ENCODE results near the gene BRSK1. TPM values are rescaled to one million over a fixed set of nuclear protein-coding genes. Genes with fewer than 3 reads are reported as not detected.
A peak's percentile ranks its signal among the peaks of the same experiment; 100 is the strongest.

The BRSK1 gene
- total and polyA plus RNA-seq, 2 of the 8 experiments (the other 6 are each of a cell fraction or from before 2014, with no cell fraction given) = 27.6 to 32.7 TPM

GRCh38 chr19:55348317-55349034, 64.7 kb downstream of the BRSK1 start:
- no peaks in the 10 kb centered on the region for H3K9me3 ChIP-seq (ENCODE audit: insufficient read depth in 2 of 2, low read depth in 1 of 2, low read length in 1 of 2)
- H3K79me2 ChIP-seq (ENCODE audit: control insufficient read depth in 1 of 2, insufficient read depth in 2 of 2, low read length in 2 of 2) = no peaks in the 10 kb centered on the region
- POLR2A ChIA-PET (ENCODE audit: partially characterized antibody) = interaction anchor here (0.7 to 7.9 kb wide), 25 partner anchors 8 to 112 kb away, joined by 3 to 58 read pairs (median 5); partner anchors contain the start of genes GARIN5B, IL11, KMT5C and TMEM190
- peak overlapping the region; percentile 66 to 67 for H3K4me2 ChIP-seq (ENCODE audit: insufficient read depth in 1 of 2, low read depth in 2 of 2, low read length in 2 of 2)
- H2BK120ac ChIP-seq (replicated peaks; ENCODE audit: low read depth, low read length) = peak overlapping the region; percentile 45
- peak overlapping the region; percentile 86 for H4K5ac ChIP-seq (ENCODE audit: insufficient read length, low read depth, low read length)
- no peak overlapping the region for H3K23ac ChIP-seq (ENCODE audit: insufficient read length)
- H2BK15ac ChIP-seq (ENCODE audit: low read length) = peak overlapping the region; percentile 83; the same call in 1 of the 2 replicates
- H2AK5ac ChIP-seq (ENCODE audit: low read depth, low read length) = peak overlapping the region; percentile 93; the same call in 1 of the 2 replicates
- peaks cover 0 to 8% of the 10 kb centered on the region in 2 experiments for H4K20me1 ChIP-seq (replicated peaks in 1 of 2; ENCODE audit: control insufficient read depth in 1 of 2, insufficient read depth in 2 of 2, low read length in 2 of 2)
- H2BK5ac ChIP-seq (ENCODE audit: low read depth, low read length) = peak overlapping the region; percentile 92
- H3K36me3 ChIP-seq (ENCODE audit: control insufficient read depth in 2 of 4, insufficient read depth in 4 of 4, low read length in 3 of 4) = peaks cover 0 to 45% (median 11%) of the 10 kb centered on the region in 4 experiments; a peak in 4 of 8 replicates
- CTCF ChIA-PET (ENCODE audit: partially characterized antibody) = interaction anchor here (0.6 to 2.0 kb wide), 17 partner anchors 9 to 305 kb away, joined by 3 to 12 read pairs (median 4); partner anchors contain the start of genes KMT5C and TMEM238
- H2BK12ac ChIP-seq (ENCODE audit: low read depth, low read length) = peak overlapping the region; percentile 93
- H3K18ac ChIP-seq (ENCODE audit: extremely low read depth, low read length) = peak overlapping the region; percentile 99
- peak in 1 of 2 experiments; percentile 74 for DNase-seq (ENCODE audit: low read depth in 1 of 2, low spot score in 2 of 2)
- H2BK20ac ChIP-seq (ENCODE audit: low read length) = peak overlapping the region; percentile 90
- no peak overlapping the region for H2AFZ ChIP-seq (ENCODE audit: low read length)
- peak overlapping the region; percentile 88 for H4K8ac ChIP-seq (ENCODE audit: extremely low read depth, insufficient read depth, low read length)
- H3K4me1 ChIP-seq (replicated peaks in 1 of 4; ENCODE audit: control insufficient read depth in 3 of 4, insufficient read depth in 4 of 4, low read length in 3 of 4) = peaks cover 11 to 43% (median 29%) of the 10 kb centered on the region in 4 experiments
- H3K27ac ChIP-seq (ENCODE audit: low read depth, low read length) = peak overlapping the region; percentile 76
- peak; percentile 7 for FAIRE-seq
- H3K27me3 ChIP-seq (replicated peaks in 1 of 4; ENCODE audit: control insufficient read depth in 3 of 4, extremely low read depth in 1 of 4, insufficient read depth in 3 of 4, low read length in 3 of 4) = peaks cover 14 to 20% (median 18%) of the 10 kb centered on the region in 4 experiments
- peak overlapping the region in 3 of 4 experiments; percentile 1 to 36 (median 2); a peak in 4 of 8 replicates for H3K4me3 ChIP-seq (ENCODE audit: extremely low read depth in 1 of 4, insufficient read depth in 2 of 4, low read depth in 3 of 4, low read length in 4 of 4)
- H3K9ac ChIP-seq (replicated peaks in 1 of 4; ENCODE audit: extremely low read depth in 1 of 4, low read depth in 3 of 4, low read length in 3 of 4) = peak overlapping the region in 3 of 4 experiments; percentile 25 to 28 (median 27); a peak in 3 of 7 replicates
- no peaks in the 10 kb centered on the region for H3K79me1 ChIP-seq (ENCODE audit: low read depth, low read length)
- peaks cover 5% of the 10 kb centered on the region; the same call in 1 of the 2 replicates for H3K23me2 ChIP-seq (ENCODE audit: low read depth, low read length)
- H3K56ac ChIP-seq (replicated peaks; ENCODE audit: insufficient read length, low read depth, low read length) = no peak overlapping the region
- peak overlapping the region; percentile 82 for H3K4ac ChIP-seq (replicated peaks; ENCODE audit: insufficient read length, low read depth, low read length)
- H3K14ac ChIP-seq (ENCODE audit: insufficient read length) = no peak overlapping the region
- WGBS, 2 experiments (ENCODE audit: extremely low coverage in 1 of 2, insufficient coverage in 1 of 2, insufficient read length in 1 of 2, insufficient replicate concordance in 2 of 2, low coverage in 1 of 2, low lambda C conversion rate in 2 of 2, missing lambda C conversion rate in 1 of 2) = 18% methylated on average over 22 of the region's 22 CpGs; no CpG with 5 or more reads in 1 of the 2 experiments
- H4K91ac ChIP-seq (replicated peaks; ENCODE audit: insufficient read length, low read length) = peak overlapping the region; percentile 67
- TF ChIP-seq MAX (IDR thresholded peaks at IDR 0.05) (peak; percentile 75), E2F6 (IDR thresholded peaks at IDR 0.05) (no peak; the same call in 1 of the 2 replicates), TBP (IDR thresholded peaks at IDR 0.05; ENCODE audit: low read depth, low read length) (no peak), SIX5 (IDR thresholded peaks at IDR 0.05; ENCODE audit: low read depth, low read length) (no peak), ATF3 (IDR thresholded peaks at IDR 0.05; ENCODE audit: insufficient read depth, low read depth, low read length) (no peak), SP2 (IDR thresholded peaks at IDR 0.05; ENCODE audit: low read length) (no peak), TAF1 (IDR thresholded peaks at IDR 0.05; ENCODE audit: low read depth, low read length) (no peak)
